Hematopoietic multipotent progenitor cell treated with erythropoietin and hydrocortisone succinate and interleukin-3 and kit ligand, for 6 days (in vitro differentiated cells): ENCODE data around the gene CBX3.
"Not testable (repeated sequence)": the region's sequence is repeated elsewhere in the genome, so short reads cannot be mapped to it uniquely, and the experiment has no call there.

ENCODE experiments used
- DNase-seq: peaks from one replicate; pipeline ENCODE4 v3.0.0-alpha.2; 2015

Gene CBX3

DNA sequence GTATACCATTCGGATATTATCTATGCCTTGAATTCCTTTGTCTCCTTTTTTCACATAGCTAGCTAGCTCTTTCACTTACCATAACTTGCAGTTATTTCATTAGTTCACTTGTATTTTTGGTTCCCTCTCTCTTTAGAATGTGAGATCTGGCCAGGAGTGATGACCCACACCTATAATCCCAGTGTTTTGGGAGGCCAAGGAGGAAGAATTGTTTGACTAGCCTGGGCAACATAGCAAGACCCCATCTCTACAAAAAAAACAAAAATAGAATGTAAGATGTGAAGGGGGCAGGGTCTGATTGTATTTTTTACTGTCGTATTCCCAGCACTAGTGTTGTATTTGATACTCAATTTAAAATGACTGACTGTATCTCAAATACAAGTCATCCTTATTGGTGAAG, 29.9 kb upstream of the CBX3 start:
- DNase-seq, result no peak

DNA sequence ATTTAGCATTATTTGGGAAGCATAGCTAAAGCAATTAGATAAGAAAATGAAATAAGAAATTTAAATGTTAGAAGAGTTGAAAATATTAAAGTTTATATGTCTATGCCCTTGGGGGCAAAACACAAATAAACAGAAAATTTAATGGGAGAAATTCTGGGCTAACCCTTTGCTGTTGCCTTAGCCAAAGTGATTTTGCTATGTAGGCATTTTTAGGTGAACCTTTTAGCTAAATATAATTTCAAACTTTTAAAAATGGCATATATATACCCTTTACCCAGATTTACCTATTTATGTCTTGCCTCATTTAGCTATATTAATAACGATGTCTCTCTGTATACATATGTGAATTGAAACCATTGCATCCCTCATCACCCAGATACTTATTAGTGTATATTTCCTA, 29.5 kb upstream of the CBX3 start:
- no peak for DNase-seq

DNA sequence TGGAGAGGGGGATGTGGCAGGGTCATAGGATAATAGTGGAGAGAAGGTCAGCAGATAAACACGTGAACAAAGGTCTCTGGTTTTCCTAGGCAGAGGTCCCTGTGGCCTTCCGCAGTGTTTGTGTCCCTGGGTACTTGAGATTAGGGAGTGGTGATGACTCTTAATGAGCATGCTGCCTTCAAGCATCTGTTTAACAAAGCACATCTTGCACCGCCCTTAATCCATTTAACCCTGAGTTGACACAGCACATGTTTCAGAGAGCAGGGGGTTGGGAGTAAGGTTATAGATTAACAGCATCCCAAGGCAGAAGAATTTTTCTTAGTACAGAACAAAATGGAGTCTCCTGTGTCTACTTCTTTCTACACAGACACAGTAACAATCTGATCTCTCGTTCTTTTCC, 25.6 kb upstream of the CBX3 start:
- not testable (repeated sequence) for DNase-seq

DNA sequence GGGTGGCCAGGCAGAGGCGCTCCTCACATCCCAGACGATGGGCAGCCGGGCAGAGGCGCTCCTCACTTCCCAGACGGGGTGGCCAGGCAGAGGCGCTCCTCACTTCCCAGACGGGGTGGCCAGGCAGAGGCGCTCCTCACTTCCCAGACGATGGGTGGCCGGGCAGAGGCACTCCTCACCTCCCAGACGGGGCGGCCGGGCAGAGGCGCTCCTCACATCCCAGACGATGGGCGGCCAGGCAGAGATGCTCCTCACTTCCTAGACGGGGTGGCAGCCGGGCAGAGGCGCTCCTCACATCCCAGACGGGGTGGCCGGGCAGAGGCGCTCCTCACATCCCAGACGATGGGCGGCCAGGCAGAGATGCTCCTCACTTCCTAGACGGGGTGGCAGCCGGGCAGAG, 24.8 kb upstream of the CBX3 start:
- DNase-seq, result not testable (repeated sequence)

DNA sequence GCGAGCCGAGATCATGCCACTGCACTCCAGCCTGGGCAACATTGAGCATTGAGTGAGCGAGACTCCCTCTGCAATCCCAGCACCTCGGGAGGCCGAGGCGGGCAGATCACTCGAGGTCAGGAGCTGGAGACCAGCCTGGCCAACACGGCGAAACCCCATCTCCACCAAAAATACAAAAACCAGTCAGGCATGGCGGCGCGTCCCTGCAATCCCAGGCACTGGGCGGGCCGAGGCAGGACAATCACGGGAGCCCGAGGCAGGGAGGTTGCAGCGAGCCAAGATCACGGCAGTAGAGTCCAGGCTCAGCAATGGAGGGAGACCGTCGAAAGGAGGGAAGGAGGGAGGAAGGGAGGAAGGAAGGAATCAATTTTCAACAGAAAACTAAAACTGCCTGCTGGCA, 24.3 kb upstream of the CBX3 start:
- not testable (repeated sequence) for DNase-seq

DNA sequence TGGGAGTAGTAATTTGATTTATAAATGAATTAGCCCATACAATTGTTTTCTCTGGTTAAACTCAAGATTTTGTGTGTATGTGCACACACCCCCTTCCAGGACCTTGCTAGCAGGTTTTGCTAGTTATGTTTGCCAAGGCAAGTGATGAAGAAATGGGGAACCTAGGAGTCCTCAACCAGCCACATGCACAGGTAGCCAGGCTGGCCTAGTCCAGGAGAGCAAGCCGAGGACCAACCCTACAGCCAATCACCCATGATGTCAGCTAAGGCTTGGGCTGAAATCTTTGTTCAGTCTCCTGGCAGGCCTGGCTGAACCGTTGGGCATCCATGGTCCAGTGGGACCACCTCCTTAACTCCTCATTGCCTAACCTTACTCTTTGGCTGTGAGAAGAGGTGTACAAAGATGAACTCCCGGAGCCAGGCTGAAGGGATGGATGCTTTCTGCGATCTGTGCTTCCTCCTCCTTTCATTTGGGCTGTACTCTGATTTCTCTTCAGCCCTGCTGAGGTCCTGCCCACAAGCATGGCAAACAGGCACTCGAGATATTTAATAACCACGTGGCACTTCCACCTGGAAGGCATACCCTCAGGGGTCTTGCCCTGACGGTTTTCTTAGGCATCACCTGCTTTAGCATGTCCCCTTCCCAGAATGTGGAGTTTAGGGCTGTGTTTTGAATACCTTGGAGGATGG, 23.1 kb upstream of the CBX3 start:
- no peak for DNase-seq

DNA sequence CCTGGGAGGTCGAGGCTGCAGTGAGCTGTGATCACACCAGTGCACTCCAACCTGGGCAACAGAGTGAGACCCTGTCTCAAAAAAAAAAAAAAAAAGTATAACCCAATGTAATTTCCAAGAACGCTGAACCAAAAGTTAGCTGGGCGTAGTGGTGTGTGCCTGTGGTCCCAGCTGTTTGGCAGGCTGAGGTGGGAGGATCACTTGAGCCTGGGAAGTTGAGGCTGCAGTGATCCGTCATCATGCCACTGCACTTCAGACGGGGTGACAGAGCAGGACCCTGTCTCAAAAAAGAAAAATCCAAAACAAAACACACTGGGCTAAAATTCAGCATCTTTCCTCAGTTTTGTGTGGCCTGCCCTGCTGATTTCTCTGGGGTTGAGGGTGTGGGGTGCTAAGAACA, 22.1 kb upstream of the CBX3 start:
- DNase-seq, result no peak

DNA sequence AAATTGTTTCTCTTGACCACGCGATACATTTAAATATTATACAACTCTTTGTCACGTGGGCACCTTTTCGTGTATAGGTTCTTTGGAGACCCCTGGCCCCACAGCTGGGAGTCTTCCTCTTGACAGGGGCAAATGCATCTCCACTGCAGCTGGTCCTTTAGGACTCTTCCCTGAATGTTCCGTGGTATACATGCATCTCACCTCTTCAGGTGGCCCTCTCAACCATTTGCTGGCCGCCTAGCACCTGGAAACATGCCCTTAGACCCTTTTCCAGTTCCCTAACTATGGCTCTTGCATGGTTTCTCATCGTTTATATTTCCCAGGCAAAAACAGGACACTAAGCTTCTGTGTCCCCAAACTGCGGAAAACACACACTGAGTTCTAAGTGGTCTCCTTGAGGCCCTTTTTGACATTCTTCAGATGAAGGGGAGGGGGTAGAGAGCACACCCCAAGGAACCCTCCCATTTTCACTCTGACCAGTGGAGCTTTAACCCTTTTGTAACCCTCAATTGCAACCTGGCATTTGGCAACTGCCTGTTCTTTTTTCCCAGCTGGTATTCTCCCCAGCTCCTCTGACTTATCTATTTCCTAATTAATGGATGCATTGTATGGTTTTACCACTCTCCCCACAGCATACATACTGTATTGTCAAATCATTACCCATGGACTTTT, 21.6 kb upstream of the CBX3 start:
- peak; percentile 12 for DNase-seq

DNA sequence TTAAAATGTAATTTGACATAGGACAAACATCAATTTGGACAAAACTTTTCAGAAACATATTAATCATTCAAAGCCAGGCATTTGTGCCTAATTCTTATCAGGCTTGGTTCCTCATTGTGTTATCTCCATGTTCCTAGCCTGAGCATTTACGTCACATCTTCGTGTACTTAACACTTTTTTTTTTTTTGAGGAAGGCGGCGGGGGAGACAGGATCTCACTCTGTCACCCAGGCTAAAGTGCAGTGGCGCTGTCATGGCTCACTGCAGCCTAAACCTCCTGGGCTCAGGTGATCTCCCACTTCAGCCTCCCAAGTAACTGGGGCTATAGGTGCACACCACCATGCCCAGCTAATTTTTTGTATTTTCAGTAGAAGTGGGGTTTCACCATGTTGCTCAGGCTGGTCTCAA, 20.8 kb upstream of the CBX3 start:
- peak; percentile 94 for DNase-seq

DNA sequence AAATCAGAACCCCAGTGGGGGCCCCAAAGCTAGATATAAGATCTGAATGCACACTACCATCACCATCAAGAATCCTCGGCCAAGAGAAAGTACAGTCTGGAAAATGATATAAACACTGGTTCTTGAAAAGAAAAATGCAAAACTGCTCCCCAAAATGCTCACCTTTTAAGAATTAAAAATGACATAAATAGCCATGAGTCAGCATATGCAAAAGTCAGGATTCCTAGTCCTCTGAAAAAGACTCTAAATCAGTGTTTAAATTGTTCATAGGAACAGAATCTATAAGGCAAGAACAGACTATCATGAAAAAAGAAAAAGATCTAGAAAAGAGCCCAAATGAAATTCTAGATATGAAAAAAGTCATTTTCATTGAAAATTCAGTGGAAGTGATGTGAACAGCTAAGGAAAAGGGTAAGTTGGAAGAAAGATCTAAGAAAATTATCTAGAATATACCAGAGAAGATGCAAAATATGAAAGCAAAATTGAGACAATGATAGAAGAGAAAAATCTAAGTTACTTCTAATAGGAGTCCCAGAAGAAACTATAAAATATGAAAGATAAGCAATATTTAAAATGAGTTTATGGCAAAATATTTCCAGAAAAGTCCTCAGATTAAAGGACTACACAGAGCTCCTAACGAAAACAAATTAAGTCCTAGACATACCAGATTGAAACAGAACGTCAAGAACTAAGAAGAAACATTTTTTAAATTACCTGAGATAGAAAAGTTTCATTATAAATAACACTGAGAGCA, 19.9 kb upstream of the CBX3 start:
- peak; percentile 19 for DNase-seq

DNA sequence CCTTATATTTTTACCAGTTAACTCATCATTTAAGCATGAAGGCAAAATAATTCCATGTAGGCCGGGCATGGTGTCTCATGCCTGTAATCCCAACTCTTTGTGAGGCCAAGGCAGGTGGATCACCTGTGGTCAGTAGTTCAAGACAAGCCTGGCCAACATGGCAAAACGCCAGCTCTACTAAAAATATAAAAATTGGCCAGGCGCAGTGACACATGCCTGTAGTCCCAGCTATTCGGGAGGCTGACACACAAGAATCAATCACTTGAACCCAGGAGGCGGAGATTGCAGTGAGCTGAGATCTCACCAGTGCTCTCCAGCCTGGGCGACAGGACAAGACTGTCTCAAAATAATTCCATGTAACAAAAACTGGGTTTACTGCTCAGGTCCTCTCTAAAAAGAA, 19.3 kb upstream of the CBX3 start:
- no peak for DNase-seq

DNA sequence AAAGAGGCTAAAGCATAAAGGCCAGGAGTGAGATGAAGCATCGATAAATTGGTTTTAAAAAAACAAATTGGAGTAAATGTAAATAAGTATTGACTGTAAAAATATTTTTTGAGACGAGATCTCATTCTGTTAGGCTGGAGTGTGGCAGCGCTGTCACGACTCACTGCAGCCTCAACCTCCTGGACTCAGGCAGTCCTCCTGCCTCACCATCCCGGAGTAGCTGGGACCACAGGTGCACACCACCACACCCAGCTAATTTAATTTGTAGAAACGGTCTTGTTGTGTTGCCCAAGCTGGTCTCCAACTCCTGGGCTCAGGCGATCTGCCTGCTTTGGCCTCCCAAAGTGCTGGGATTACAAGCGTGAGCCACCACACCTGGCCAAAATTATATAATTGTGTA, 18.8 kb upstream of the CBX3 start:
- DNase-seq, result no peak

DNA sequence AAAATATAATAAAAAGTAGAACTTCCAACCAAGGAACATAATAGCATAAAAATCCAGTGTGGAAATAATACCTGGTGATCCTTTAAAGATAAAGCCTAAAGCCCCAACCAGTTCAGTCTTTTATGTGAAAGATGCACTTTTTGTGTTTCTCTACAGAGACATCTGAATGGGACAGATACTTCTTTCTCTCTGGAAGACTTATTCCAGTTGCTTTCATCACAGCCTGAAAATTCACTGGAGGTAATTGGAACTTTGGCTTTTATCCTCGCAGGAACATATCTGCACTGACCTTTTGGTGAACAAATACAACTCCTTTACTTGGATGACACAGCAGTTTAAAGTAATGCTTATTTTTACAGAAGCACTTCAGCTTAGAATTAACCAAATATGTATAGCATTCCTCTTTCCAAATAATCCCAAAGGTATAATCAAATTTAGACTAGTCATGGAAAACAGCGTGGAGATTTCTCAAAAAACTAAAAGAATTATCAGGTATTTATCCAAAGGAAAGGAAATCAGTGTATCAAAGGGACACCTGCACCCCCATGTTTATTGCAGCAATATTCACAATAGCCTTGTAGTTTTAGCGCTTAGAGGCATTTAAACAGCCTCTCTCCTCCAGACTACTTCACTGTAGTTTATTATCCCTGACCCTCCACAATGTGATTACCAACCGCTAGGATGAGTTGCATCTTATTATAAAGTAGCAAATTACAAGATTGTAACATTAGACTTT, 17.8 kb upstream of the CBX3 start:
- DNase-seq, result no peak

DNA sequence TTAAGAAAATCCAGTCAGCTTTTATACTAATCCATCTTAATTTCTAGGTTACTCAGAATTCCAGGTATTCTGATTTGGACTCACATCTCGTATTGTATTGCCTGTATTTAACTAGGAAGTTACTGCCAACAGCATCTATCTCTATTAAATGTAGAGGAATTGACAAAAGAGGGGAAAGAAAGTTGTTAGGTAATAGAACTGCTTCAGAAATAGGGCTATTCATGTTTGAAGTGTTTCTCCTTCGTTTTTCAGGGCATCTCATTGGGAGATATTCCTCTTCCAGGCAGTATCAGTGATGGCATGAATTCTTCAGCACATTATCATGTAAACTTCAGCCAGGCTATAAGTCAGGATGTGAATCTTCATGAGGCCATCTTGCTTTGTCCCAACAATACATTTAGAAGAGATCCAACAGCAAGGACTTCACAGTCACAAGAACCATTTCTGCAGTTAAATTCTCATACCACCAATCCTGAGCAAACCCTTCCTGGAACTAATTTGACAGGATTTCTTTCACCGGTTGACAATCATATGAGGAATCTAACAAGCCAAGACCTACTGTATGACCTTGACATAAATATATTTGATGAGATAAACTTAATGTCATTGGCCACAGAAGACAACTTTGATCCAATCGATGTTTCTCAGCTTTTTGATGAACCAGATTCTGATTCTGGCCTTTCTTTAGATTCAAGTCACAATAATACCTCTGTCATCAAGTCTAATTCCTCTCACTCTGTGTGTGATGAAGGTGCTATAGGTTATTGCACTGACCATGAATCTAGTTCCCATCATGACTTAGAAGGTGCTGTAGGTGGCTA, 17.1 kb upstream of the CBX3 start:
- DNase-seq, result not testable (repeated sequence)

DNA sequence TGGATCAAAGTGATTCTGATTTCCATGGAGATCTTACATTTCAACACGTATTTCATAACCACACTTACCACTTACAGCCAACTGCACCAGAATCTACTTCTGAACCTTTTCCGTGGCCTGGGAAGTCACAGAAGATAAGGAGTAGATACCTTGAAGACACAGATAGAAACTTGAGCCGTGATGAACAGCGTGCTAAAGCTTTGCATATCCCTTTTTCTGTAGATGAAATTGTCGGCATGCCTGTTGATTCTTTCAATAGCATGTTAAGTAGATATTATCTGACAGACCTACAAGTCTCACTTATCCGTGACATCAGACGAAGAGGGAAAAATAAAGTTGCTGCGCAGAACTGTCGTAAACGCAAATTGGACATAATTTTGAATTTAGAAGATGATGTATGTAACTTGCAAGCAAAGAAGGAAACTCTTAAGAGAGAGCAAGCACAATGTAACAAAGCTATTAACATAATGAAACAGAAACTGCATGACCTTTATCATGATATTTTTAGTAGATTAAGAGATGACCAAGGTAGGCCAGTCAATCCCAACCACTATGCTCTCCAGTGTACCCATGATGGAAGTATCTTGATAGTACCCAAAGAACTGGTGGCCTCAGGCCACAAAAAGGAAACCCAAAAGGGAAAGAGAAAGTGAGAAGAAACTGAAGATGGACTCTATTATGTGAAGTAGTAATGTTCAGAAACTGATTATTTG, 16.3 kb upstream of the CBX3 start:
- DNase-seq, result peak; percentile 40

DNA sequence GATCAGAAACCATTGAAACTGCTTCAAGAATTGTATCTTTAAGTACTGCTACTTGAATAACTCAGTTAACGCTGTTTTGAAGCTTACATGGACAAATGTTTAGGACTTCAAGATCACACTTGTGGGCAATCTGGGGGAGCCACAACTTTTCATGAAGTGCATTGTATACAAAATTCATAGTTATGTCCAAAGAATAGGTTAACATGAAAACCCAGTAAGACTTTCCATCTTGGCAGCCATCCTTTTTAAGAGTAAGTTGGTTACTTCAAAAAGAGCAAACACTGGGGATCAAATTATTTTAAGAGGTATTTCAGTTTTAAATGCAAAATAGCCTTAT, 15.7 kb upstream of the CBX3 start:
- no peak for DNase-seq

DNA sequence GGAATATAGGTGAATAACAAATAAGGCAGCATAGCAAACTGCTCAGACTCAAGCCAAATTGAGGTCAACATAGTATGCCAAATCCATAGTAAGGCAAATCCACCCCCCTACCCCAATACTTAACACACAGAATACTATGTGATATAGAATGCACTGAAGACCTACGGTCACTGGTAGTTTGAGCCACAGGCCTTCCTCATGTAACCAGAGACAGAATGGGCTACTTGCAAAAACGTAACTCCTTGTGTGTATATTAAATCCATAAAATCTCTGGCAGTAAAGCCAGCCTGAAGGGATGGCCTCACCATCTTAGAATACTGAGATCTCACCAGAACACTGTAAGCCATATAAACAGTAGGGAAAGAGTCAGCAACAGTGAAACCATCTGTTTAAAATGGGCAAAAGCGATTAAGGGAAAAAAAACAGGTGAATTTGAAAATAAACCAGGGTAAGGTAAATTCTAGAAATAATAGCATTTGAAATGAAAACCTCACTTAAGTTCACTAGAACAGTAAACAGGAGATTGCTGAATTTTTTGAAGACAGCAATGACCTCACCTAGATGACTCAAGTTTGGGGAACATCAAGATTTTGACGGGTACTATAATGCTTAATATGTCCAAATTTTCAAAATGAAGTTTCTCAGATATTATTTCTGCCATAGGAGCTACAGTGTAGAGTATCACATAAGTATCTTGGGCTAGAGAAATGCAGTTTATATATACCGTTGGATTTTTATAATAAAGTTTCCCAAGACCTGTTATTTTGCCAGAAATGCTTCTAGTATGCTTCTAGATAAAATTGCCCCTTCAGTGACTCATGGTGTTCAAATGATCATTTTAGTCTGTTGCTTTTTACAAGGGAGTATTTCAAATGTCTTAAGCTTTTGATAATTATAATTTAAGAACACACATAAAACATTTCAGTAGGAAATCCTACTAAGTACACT, 14.9 kb upstream of the CBX3 start:
- DNase-seq, result no peak

DNA sequence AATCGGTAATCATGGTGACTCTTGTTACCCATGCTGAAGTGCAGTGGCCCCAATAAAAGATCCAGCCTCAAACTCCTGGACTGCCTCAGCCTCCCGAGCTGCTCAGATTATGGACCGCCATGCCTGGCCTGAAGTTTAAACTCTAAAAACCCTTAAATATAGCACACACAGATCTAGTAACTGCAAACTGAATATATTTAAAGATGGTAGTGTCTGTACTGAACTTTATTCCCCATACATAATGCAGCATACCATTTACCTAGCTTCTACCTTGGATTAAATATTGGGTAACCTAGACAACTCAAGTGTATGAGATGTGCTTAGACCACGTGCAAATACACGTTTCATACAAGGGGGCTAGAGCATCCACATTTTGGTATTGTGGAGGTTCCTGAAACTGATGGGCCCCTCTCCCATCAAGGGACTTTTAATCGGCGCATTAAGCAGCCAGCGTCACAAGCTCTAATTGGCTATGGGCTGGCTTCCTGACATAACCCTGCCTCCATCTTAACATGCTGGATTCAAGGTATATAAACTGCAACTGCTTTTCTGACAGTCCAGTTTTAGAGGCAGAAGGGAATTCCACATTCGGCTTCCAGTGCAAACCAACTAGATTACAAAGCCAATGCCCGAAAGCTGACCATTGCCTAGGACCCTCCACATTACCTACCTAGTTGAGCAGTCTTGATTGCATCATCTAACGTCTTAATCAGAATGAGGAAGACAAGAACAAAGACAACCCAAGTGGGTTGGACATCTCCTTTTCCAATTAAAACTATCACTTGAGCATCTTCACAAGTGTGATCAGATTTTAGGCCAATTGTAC, 14.0 kb upstream of the CBX3 start:
- peak; percentile 61 for DNase-seq

DNA sequence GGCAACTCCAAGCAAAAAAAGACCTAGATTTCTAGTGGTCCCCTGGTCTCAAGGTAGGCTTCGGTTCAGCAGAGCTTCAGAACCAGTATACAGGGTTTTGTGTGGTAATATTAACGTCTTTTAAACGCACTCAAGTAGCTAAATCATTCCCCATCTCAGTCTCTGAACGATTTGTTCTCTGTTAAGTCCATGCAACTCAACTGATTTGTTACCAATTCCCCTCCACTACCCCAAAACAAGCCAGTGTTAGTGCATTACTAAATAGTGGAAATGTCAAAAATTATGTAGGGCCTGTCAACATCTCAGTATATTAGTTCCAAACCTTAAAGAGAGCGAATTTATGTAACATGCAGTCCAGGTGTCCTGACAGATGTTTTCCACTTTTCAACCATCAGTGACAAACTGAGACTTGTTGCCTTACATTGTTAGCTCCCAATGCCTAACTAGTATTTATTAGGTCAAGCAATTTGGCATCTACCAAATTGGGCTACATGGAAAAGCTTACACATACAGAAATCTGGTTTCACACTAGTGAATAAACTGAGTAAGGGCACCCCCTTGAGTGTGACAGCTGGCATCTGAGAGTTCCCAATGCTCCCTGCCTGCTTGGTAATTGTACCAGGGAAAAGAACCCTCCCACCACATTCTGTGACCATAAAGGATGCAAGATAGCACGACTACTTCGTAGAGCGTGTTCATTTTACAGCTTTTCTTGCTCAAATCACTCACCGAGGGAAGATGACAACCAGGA, 13.2 kb upstream of the CBX3 start:
- peak; percentile 35 for DNase-seq
